Measurements from ENCODE around the gene SPINK1. TPM values are rescaled to one million over a fixed set of nuclear protein-coding genes. Genes with fewer than 3 reads are reported as not detected.

SPINK1 gene
- total and polyA plus RNA-seq, 7 donors, result 4.6 to 537 (median 224) TPM; not detected in 3

GRCh38 chr5:147854894-147855773 lies 23.7 kb upstream of the SPINK1 start:
- H3K4me3 ChIP-seq, result no peak overlapping the region
- H3K27me3 ChIP-seq, result no peaks in the 10 kb centered on the region
- no peak overlapping the region for H3K27ac ChIP-seq
- H3K9me3 ChIP-seq, result no peaks in the 10 kb centered on the region
- no peaks in the 10 kb centered on the region for H3K4me1 ChIP-seq
- intact Hi-C loops (cut with DNase I), result no loop called here
- H3K36me3 ChIP-seq, result no peaks in the 10 kb centered on the region
- no peak for DNase-seq
- no peak for TF ChIP-seq POLR2AphosphoS5 (IDR thresholded peaks at IDR 0.05)
- TF ChIP-seq CTCF (IDR thresholded peaks at IDR 0.05), result no peak
- TF ChIP-seq POLR2A (IDR thresholded peaks at IDR 0.05), result no peak
- no peak for TF ChIP-seq EP300 (IDR thresholded peaks at IDR 0.05)
- WGBS, 2 donors, result 72 to 78% methylated on average over 11 of the region's 11 CpGs

DNA sequence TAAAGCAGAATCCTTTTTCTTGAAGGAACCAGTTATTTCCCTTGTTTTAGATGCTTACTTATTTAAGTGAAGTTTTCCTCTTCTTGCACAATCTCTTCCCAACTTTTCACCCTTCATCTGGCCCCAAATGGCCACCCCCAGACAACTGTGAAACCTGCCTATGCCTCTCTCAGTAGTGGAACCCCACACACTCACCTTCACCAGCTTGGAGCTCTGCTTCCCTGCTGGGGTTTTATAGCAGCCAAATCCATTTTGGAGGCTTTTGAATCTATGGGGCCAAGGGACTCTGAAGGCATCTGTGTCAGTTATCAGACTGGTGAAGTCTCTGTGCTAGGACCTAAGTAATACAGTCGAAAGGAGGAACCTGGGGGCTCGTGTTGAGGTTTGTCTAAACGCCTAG lies 22.9 kb upstream of the SPINK1 start:
- H3K4me1 ChIP-seq, result no peaks in the 10 kb centered on the region
- DNase-seq, result no peak
- intact Hi-C loops (cut with DNase I), result no loop called here
- TF ChIP-seq CTCF (IDR thresholded peaks at IDR 0.05), result no peak
- TF ChIP-seq POLR2AphosphoS5 (IDR thresholded peaks at IDR 0.05), result no peak
- TF ChIP-seq EP300 (IDR thresholded peaks at IDR 0.05), result no peak
- no peak for TF ChIP-seq POLR2A (IDR thresholded peaks at IDR 0.05)
- no peak overlapping the region for H3K4me3 ChIP-seq
- WGBS, 2 donors, result 74 to 94% methylated on average over 3 of the region's 3 CpGs
- H3K9me3 ChIP-seq, result no peaks in the 10 kb centered on the region
- no peak overlapping the region for H3K27ac ChIP-seq
- no peaks in the 10 kb centered on the region for H3K27me3 ChIP-seq
- H3K36me3 ChIP-seq, result no peaks in the 10 kb centered on the region

GRCh38 chr5:147853372-147853987 lies 22.0 kb upstream of the SPINK1 start:
- DNase-seq, result no peak
- TF ChIP-seq CTCF (IDR thresholded peaks at IDR 0.05) (no peak), POLR2A (IDR thresholded peaks at IDR 0.05) (no peak), POLR2AphosphoS5 (IDR thresholded peaks at IDR 0.05) (no peak), EP300 (IDR thresholded peaks at IDR 0.05) (no peak)
- Histone ChIP-seq H3K4me1 (no peaks in the 10 kb centered on the region), H3K36me3 (no peaks in the 10 kb centered on the region), H3K4me3 (no peak overlapping the region), H3K27ac (no peak overlapping the region), H3K9me3 (no peaks in the 10 kb centered on the region), H3K27me3 (no peaks in the 10 kb centered on the region)
- intact Hi-C loops (cut with DNase I), result no loop called here
- 67 to 79% methylated on average over 3 of the region's 3 CpGs for whole genome bisulfite sequencing, 2 donors

DNA sequence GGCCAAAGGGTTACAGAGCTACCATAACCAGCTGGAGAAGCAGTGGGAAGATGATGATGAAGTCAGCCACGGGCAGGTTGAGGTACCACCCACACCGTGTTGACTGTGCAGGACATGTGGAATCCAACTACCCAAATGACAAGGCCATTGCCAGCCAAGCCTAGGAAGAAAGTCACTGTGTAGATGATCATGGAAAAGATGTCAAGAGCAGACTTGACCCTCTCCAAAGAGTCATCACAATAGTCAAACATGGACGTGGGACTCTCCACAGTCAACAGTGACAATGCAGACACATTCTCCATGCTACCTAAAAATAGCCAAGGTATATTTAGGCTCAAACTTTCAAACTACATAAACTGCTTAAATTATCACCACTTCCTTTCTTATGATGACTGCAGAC lies 20.9 kb upstream of the SPINK1 start:
- intact Hi-C loops (cut with DNase I), result no loop called here
- 61 to 66% methylated on average over 3 of the region's 3 CpGs for WGBS, 2 donors

More for the DNA sequence above, 20.9 kb upstream of the SPINK1 start:
- Histone ChIP-seq H3K9me3 (no peaks in the 10 kb centered on the region), H3K36me3 (no peaks in the 10 kb centered on the region), H3K27me3 (no peaks in the 10 kb centered on the region), H3K27ac (no peak overlapping the region), H3K4me1 (no peaks in the 10 kb centered on the region), H3K4me3 (no peak overlapping the region)
- DNase-seq, result no peak
- TF ChIP-seq CTCF (IDR thresholded peaks at IDR 0.05), result no peak
- TF ChIP-seq POLR2A (IDR thresholded peaks at IDR 0.05), result no peak
- no peak for TF ChIP-seq POLR2AphosphoS5 (IDR thresholded peaks at IDR 0.05)
- TF ChIP-seq EP300 (IDR thresholded peaks at IDR 0.05), result no peak
